Stimulated activated CD4-positive, alpha-beta T cell treated with anti-CD3 and anti-CD28 coated beads, Interleukin-4, amount 100 ng/mL, for 1 hour (primary cell): Measurements from ENCODE around the gene NOL3.

Experiments
- DNase-seq: peaks from one replicate; pipeline ENCODE4 v3.0.0-alpha.2; 2020

The NOL3 gene

GRCh38 chr16:67155295-67156142 is 14.8 kb upstream of the NOL3 start:
- DNase-seq = peak; percentile 82

- no peak for DNase-seq
These were observed 14.0 kb upstream of the NOL3 start for GRCh38 chr16:67156143-67156844.

GRCh38 chr16:67157106-67157748 is 13.1 kb upstream of the NOL3 start:
- no peak for DNase-seq

- DNase-seq = no peak
These were observed 12.3 kb upstream of the NOL3 start for GRCh38 chr16:67157892-67158635.

- peak; percentile 76 for DNase-seq
These were observed 11.4 kb upstream of the NOL3 start for GRCh38 chr16:67158637-67159600.

- no peak for DNase-seq
These were observed 8.7 kb upstream of the NOL3 start for GRCh38 chr16:67161595-67162058.

- no peak for DNase-seq
These were observed 7.7 kb upstream of the NOL3 start for GRCh38 chr16:67162506-67163163.

GRCh38 chr16:67163164-67163998 is 7.0 kb upstream of the NOL3 start:
- DNase-seq = peak; percentile 49

GRCh38 chr16:67163999-67164558 is 6.3 kb upstream of the NOL3 start:
- no peak for DNase-seq

- DNase-seq = no peak
These were observed 5.7 kb upstream of the NOL3 start, which contains the start of gene HSF4 for GRCh38 chr16:67164599-67165061. HSF4 (plus strand) TSS chr16:67164745; CDS start chr16:67164812, 67 bp downstream.

- DNase-seq = no peak
These were observed 4.9 kb upstream of the NOL3 start for GRCh38 chr16:67165121-67166078.

- no peak for DNase-seq
These were observed 4.2 kb upstream of the NOL3 start for GRCh38 chr16:67166110-67166547.

- no peak for DNase-seq
These were observed 3.7 kb upstream of the NOL3 start for GRCh38 chr16:67166598-67167168.

- DNase-seq = no peak
These were observed 2.8 kb upstream of the NOL3 start for GRCh38 chr16:67167588-67167987.

- no peak for DNase-seq
These were observed 1.3 kb upstream of the NOL3 start for GRCh38 chr16:67169011-67169451.

- no peak for DNase-seq
These were observed 633 bp upstream of the NOL3 start for GRCh38 chr16:67169642-67170167.

- DNase-seq = no peak
These were observed 761 bp downstream of the NOL3 start for GRCh38 chr16:67170949-67171649.
